ENCODE results near the gene PTTG1. TPM values are rescaled to one million over a fixed set of nuclear protein-coding genes. Genes with fewer than 3 reads are reported as not detected.

PTTG1 gene
- total and polyA plus RNA-seq, 9 of the 15 experiments (the other 6 are each of a cell fraction or from before 2014, with no cell fraction given) = 193 to 1,088 (median 349) TPM

DNA sequence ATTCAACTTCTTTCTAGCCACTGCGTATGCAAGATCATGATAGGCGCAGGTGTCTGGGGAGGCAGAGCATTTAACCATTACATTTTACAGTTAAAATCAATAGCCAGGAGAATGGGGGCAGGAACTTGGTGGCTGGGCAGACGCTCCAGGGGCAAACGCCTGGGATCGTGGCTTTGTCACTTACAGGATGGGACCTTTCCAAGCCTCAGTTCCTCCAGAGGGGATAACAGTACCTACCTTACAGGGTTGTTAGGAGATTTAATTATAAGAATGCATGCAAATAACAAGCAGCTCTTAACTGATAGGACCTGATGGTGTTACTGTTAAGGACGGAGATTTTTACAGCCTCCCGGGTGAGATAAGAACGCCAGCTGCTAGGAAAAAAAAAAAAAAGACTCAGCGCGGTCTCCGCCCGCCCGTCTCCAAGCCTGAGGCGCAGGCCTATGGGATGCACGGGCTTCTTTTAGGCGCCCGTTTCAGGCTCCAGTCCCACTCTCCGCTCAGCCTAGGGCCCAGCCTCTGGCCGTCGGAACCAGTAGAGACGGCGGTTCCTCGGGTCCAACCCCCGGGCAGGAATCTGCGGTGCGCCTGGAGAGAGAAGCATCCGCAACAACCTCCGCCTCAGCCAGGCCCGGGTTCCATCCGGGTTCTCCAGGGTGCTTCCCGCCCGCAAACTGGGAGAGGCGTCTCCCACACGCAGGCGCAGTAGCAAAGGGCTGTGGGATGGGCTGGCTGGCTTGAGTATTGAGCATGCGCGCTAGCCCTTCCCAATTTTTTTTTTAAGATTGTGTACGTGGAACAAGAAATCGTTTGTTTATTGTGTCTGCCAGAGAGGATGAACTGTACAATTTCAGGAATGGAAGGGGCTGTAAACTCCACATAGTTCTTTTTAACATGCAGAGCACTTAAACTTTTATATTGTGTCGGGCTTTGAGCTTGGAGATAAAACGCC lies 22.0 kb upstream of the PTTG1 start, which contains the start of gene FAM200C (continued):
- TF ChIP-seq DMBX1 (CRISPR knock-in tag; IDR thresholded peaks at IDR 0.05; ENCODE audit: borderline replicate concordance) (0 out of 2 replicates have a peak, but pooled peaks have one; percentile 24), CXXC5 (CRISPR knock-in tag; IDR thresholded peaks at IDR 0.05) (peak; percentile 72), RBFOX2 (IDR thresholded peaks at IDR 0.05; ENCODE audit: low read depth, low read length) (peak; percentile 91), CBFA2T3 (IDR thresholded peaks at IDR 0.05) (peak; percentile 72), TRIM24 (IDR thresholded peaks at IDR 0.05) (no peak), MAFK (IDR thresholded peaks at IDR 0.05; ENCODE audit: low read length) (no peak), SMARCA4 (IDR thresholded peaks at IDR 0.05) (peak; percentile 52; the same call in 1 of the 2 replicates), CEBPB (tag; IDR thresholded peaks at IDR 0.05) (no peak), ARID3B (CRISPR knock-in tag; IDR thresholded peaks at IDR 0.05; ENCODE audit: borderline replicate concordance) (no peak), NR2F6 (CRISPR knock-in tag; IDR thresholded peaks at IDR 0.05) (no peak), RNF2 (IDR thresholded peaks at IDR 0.05) (no peak), SIN3B (IDR thresholded peaks at IDR 0.05; ENCODE audit: low read depth) (peak; percentile 36; the same call in 1 of the 2 replicates), ATF7 (IDR thresholded peaks at IDR 0.05) (peak; percentile 30; the same call in 1 of the 2 replicates), HDAC1 (IDR thresholded peaks at IDR 0.05) (peak in 1 of 2 experiments; percentile 47; a peak in 1 of 4 replicates), NFIC (IDR thresholded peaks at IDR 0.05) (peak; percentile 25; the same call in 1 of the 2 replicates), PHF20 (IDR thresholded peaks at IDR 0.05; ENCODE audit: partially characterized antibody) (peak; percentile 92), SPI1 (IDR thresholded peaks at IDR 0.05; ENCODE audit: borderline replicate concordance, low read depth, low read length) (0 out of 2 replicates have a peak, but pooled peaks have one; percentile 1), RFX1 (IDR thresholded peaks at IDR 0.05) (no peak), GABPA (tag; conservative IDR thresholded peaks at IDR 0.05; ENCODE audit: low read depth) (peak; percentile 45; the same call in 1 of the 2 replicates), CTBP1 (IDR thresholded peaks at IDR 0.05; ENCODE audit: borderline replicate concordance) (peak; percentile 62), SMAD1 (IDR thresholded peaks at IDR 0.05; ENCODE audit: low read depth, low read length, partially characterized antibody) (peak; percentile 69), MAZ (CRISPR knock-in tag; conservative IDR thresholded peaks at IDR 0.05 in 1 of 2, IDR thresholded peaks at IDR 0.05 in 1 of 2) (peak in 1 of 2 experiments; percentile 65; a peak in 2 of 4 replicates), JUN (IDR thresholded peaks at IDR 0.05; ENCODE audit: borderline replicate concordance, low read depth, low read length) (no peak), JUN (CRISPR knock-in tag; IDR thresholded peaks at IDR 0.05; ENCODE audit: borderline replicate concordance) (no peak), KAT7 (CRISPR knock-in tag; IDR thresholded peaks at IDR 0.05; ENCODE audit: borderline replicate concordance) (peak; percentile 75; the same call in 1 of the 2 replicates)
- TF ChIP-seq, protein P1, sequence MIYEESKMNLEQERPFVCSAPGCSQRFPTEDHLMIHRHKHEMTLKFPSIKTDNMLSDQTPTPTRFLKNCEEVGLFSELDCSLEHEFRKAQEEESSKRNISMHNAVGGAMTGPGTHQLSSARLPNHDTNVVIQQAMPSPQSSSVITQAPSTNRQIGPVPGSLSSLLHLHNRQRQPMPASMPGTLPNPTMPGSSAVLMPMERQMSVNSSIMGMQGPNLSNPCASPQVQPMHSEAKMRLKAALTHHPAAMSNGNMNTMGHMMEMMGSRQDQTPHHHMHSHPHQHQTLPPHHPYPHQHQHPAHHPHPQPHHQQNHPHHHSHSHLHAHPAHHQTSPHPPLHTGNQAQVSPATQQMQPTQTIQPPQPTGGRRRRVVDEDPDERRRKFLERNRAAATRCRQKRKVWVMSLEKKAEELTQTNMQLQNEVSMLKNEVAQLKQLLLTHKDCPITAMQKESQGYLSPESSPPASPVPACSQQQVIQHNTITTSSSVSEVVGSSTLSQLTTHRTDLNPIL (CRISPR knock-in tag; IDR thresholded peaks at IDR 0.05) = no peak

All from K562 (cell line).